ENCODE results near the gene AVP.

- TF ChIP-seq CTCF (conservative IDR thresholded peaks at IDR 0.05) (no peak), ZFX (IDR thresholded peaks at IDR 0.05) (no peak)
Measured at GRCh38 chr20:3074812-3075211, 9.7 kb downstream of the AVP start.
